SK-N-SH (cell line): Measurements from ENCODE around the gene CDCA3.

Experiments
- CTCF ChIP-seq: fragments of 200-600 bp; sonication (generic); IDR thresholded peaks from 2 replicates; pipeline ENCODE4 v1.6.1; 2017; ENCODE audit warnings: antibody characterized with exemption, mild to moderate bottlenecking, moderate library complexity
- EP300 ChIP-seq, 2 experiments: IDR thresholded peaks; 2 replicates each; pipeline versions ENCODE4 v1.4.0 to v1.6.1; 2012; ENCODE audit warnings: borderline replicate concordance in 1 of 2, low read depth in 1 of 2, low read length in 1 of 2
- MXI1 ChIP-seq: IDR thresholded peaks from 2 replicates; pipeline ENCODE4 v1.6.1; 2012; ENCODE audit warnings: mild to moderate bottlenecking, low read depth, low read length, improper control_type of control experiment
- RCOR1 ChIP-seq: fragments of 150-350 bp; IDR thresholded peaks from 2 replicates; pipeline ENCODE4 v1.6.1; 2017; ENCODE audit warnings: antibody characterized with exemption, low read length
- REST ChIP-seq: IDR thresholded peaks from 2 replicates; pipeline ENCODE4 v1.6.1; 2012; ENCODE audit warnings: mild to moderate bottlenecking, low read depth, low read length, moderate library complexity
- TAF1 ChIP-seq: IDR thresholded peaks from 2 replicates; pipeline ENCODE4 v1.6.1; 2012; ENCODE audit warnings: low read depth, mild to moderate bottlenecking, low read length, moderate library complexity, borderline replicate concordance

GRCh38 chr12:6855322-6855721 lies 4.2 kb upstream of the CDCA3 start:
- TF ChIP-seq RCOR1: no peak
- no peak for TF ChIP-seq CTCF
- no peak for TF ChIP-seq TAF1
- TF ChIP-seq MXI1: no peak
- no peak for TF ChIP-seq EP300 (IDR thresholded peaks at IDR 0.05; ENCODE audit: borderline replicate concordance in 1 of 2, low read depth in 1 of 2, low read length in 1 of 2)
- no peak for TF ChIP-seq REST
